CD14-positive monocyte (primary cell): ENCODE measurements around the gene PIP4K2C. TPM values are rescaled to one million over a fixed set of nuclear protein-coding genes. Genes with fewer than 3 reads are reported as not detected.

Source experiments
- DNase-seq, 3 donors: peaks; one replicate each; pipeline ENCODE4 v3.0.0-alpha.2; 2011 to 2022
- H2AFZ ChIP-seq: 2 replicates; pipeline ENCODE4 v1.6.0; 2012; ENCODE audit warnings: mild to moderate bottlenecking, low read depth, low read length, inconsistent platforms; ENCODE audit not compliant: insufficient read depth, poor library complexity, severe bottlenecking
- H3K27ac ChIP-seq, 2 donors: 1 replicate in 1 of 2; 2 replicates in 1 of 2; pipeline ENCODE4 v1.5.1; 2012 to 2013; ENCODE audit warnings: low read length in 2 of 2, control low read depth in 1 of 2, inconsistent platforms in 1 of 2, low read depth in 1 of 2, mild to moderate bottlenecking in 1 of 2
- H3K27me3 ChIP-seq, 2 donors: one replicate each; pipeline versions ENCODE4 v1.6.0 to v1.6.1; 2011 to 2013; ENCODE audit warnings: low read length in 2 of 2; ENCODE audit not compliant: control insufficient read depth in 2 of 2, insufficient read depth in 2 of 2
- H3K36me3 ChIP-seq, 2 donors: replicated peaks in 1 of 2; 1 replicate in 1 of 2; 2 replicates in 1 of 2; pipeline versions ENCODE4 v1.5.1 to v1.6.1; 2012 to 2013; ENCODE audit warnings: low read length in 2 of 2, control low read depth in 1 of 2, inconsistent platforms in 1 of 2, mild to moderate bottlenecking in 1 of 2; ENCODE audit not compliant: insufficient read depth in 2 of 2, control insufficient read depth in 1 of 2
- H3K4me1 ChIP-seq, 2 donors: 1 replicate in 1 of 2; 2 replicates in 1 of 2; pipeline versions ENCODE4 v1.5.1 to v1.6.1; 2012 to 2013; ENCODE audit warnings: low read length in 2 of 2, control low read depth in 1 of 2, inconsistent platforms in 1 of 2, mild to moderate bottlenecking in 1 of 2, moderate library complexity in 1 of 2; ENCODE audit not compliant: insufficient read depth in 2 of 2, control insufficient read depth in 1 of 2
- H3K4me2 ChIP-seq: replicated peaks from 2 replicates; pipeline ENCODE3; 2012; ENCODE audit warnings: low read length, moderate library complexity, mild to moderate bottlenecking; ENCODE audit not compliant: poor library complexity, severe bottlenecking; ENCODE audit errors: extremely low read depth
- H3K4me3 ChIP-seq, 3 experiments: fragments of 200-600 bp in 1 of 3; sonication (generic) in 1 of 3; replicated peaks in 1 of 3; 1 replicate in 2 of 3; 2 replicates in 1 of 3; pipeline ENCODE4 v1.5.1; 2011 to 2013; ENCODE audit warnings: low read length in 3 of 3, mild to moderate bottlenecking in 3 of 3, control low read depth in 2 of 3, low read depth in 2 of 3, inconsistent platforms in 1 of 3, moderate library complexity in 1 of 3
- H3K79me2 ChIP-seq: 2 replicates; pipeline ENCODE4 v1.6.0; 2012; ENCODE audit warnings: mild to moderate bottlenecking, control low read depth, inconsistent platforms, low read length, moderate library complexity; ENCODE audit not compliant: insufficient read depth
- H3K9ac ChIP-seq: 2 replicates; pipeline ENCODE4 v1.6.0; 2017; ENCODE audit warnings: low read length, mild to moderate bottlenecking; ENCODE audit not compliant: insufficient read depth, poor library complexity, severe bottlenecking
- H3K9me3 ChIP-seq, 2 donors: replicated peaks in 1 of 2; 1 replicate in 1 of 2; 2 replicates in 1 of 2; pipeline versions ENCODE4 v1.5.1 to v1.6.1; 2012 to 2013; ENCODE audit warnings: low read length in 2 of 2, control low read depth in 1 of 2; ENCODE audit not compliant: control insufficient read depth in 1 of 2, insufficient read depth in 1 of 2
- H4K20me1 ChIP-seq: 2 replicates; pipeline ENCODE4 v1.6.0; 2012; ENCODE audit warnings: mild to moderate bottlenecking, low read length, control low read depth, moderate library complexity; ENCODE audit not compliant: insufficient read depth
- H3K27ac Mint-ChIP-seq, 7 donors: one replicate each; pipeline ENCODE4 v1.8.0; 2020; ENCODE audit warnings: mild to moderate bottlenecking in 7 of 7, mixed read lengths in 7 of 7, moderate library complexity in 6 of 7, inconsistent platforms in 2 of 7
- H3K27me3 Mint-ChIP-seq, 3 donors: one replicate each; pipeline ENCODE4 v1.8.0; 2021 to 2022; ENCODE audit warnings: low read depth in 3 of 3, mild to moderate bottlenecking in 3 of 3, mixed read lengths in 3 of 3, moderate library complexity in 3 of 3, inconsistent platforms in 1 of 3
- H3K36me3 Mint-ChIP-seq, 2 donors: one replicate each; pipeline ENCODE4 v1.8.0; 2020; ENCODE audit warnings: mixed read lengths in 2 of 2, inconsistent platforms in 1 of 2, mild to moderate bottlenecking in 1 of 2
- H3K4me1 Mint-ChIP-seq: one replicate; pipeline ENCODE4 v1.8.0; 2020; ENCODE audit warnings: mild to moderate bottlenecking, mixed read lengths
- H3K4me3 Mint-ChIP-seq, 2 donors: one replicate each; pipeline ENCODE4 v1.8.0; 2020; ENCODE audit warnings: mild to moderate bottlenecking in 2 of 2, mixed read lengths in 2 of 2, moderate library complexity in 1 of 2
- H3K9me3 Mint-ChIP-seq, 7 donors: one replicate each; pipeline ENCODE4 v1.8.0; 2020 to 2022; ENCODE audit warnings: mixed read lengths in 7 of 7, mild to moderate bottlenecking in 6 of 7, moderate library complexity in 6 of 7, inconsistent platforms in 2 of 7
- CTCF ChIP-seq: fragments of 200-600 bp; IDR thresholded peaks from one replicate; pipeline ENCODE4 v1.8.0; 2022; ENCODE audit warnings: antibody characterized with exemption, mild to moderate bottlenecking
- WGBS: methylation state at CpG from one replicate; pipeline ENCODE4 v1.1.5; 2013; ENCODE audit warnings: missing lambda C conversion rate; ENCODE audit not compliant: insufficient coverage; 5-methylcytosine and 5-hydroxymethylcytosine counted together
- intact Hi-C, 2 donors: fragments of 100-400 bp; cut with micrococcal nuclease; formaldehyde crosslinking; loops; one replicate each; pipeline versions ENCODE4 v1.15.0 to v1.15.1; 2023
- polyA plus RNA-seq, 3 donors: library from polyadenylated mRNA; depleted of rRNA in 1 of 3; unstranded in 2 of 3; stranded (reverse) in 1 of 3; fragments of 300-500 nt in 2 of 3; fragments of >200 nt in 1 of 3; fragmentation: Illumina TruSeq in 2 of 3; gene quantifications; 1 replicate in 2 of 3; 2 replicates in 1 of 3; pipeline ENCODE4 v1.2.3, GENCODE V29; 2012 to 2021

Gene PIP4K2C
- polyA plus RNA-seq, 3 donors = 12.3 to 18.6 (median 16.9) TPM

GRCh38 chr12:57575771-57576612, 15.0 kb upstream of the PIP4K2C start:
- H3K27ac ChIP-seq = no peak overlapping the region
- intact Hi-C loops = no loop called here

GRCh38 chr12:57576613-57577160, 14.3 kb upstream of the PIP4K2C start:
- H3K4me3 ChIP-seq = no peak overlapping the region
- H4K20me1 ChIP-seq = no peaks in the 10 kb centered on the region
- H3K27ac ChIP-seq = no peak overlapping the region
- H3K9ac ChIP-seq = no peak overlapping the region
- no peaks in the 10 kb centered on the region for H3K4me1 Mint-ChIP-seq
- H3K36me3 Mint-ChIP-seq = no peaks in the 10 kb centered on the region
- H3K27me3 ChIP-seq = peaks cover 0 to under 1% of the 10 kb centered on the region in 2 donors
- H2AFZ ChIP-seq = no peak overlapping the region
- H3K4me1 ChIP-seq = no peaks in the 10 kb centered on the region
- H3K4me2 ChIP-seq = no peak overlapping the region
- no peak for TF ChIP-seq CTCF
- H3K27ac Mint-ChIP-seq = no peak overlapping the region
- no peaks in the 10 kb centered on the region for H3K36me3 ChIP-seq
- H3K27me3 Mint-ChIP-seq = peaks cover 7 to 19% (median 17%) of the 10 kb centered on the region in 3 donors
- no peak for DNase-seq
- H3K4me3 Mint-ChIP-seq = no peak overlapping the region
- H3K9me3 Mint-ChIP-seq = no peaks in the 10 kb centered on the region
- intact Hi-C loops = no loop called here
- no peaks in the 10 kb centered on the region for H3K79me2 ChIP-seq
- H3K9me3 ChIP-seq = no peaks in the 10 kb centered on the region
- WGBS = 95% methylated on average over 8 of the region's 9 CpGs

More at GRCh38 chr12:57575771-57576612, 15.0 kb upstream of the PIP4K2C start:
- Mint-ChIP-seq H3K27me3 (peaks cover 7 to 19% (median 17%) of the 10 kb centered on the region in 3 donors), H3K9me3 (no peaks in the 10 kb centered on the region), H3K27ac (no peak overlapping the region), H3K4me3 (no peak overlapping the region), H3K4me1 (no peaks in the 10 kb centered on the region), H3K36me3 (no peaks in the 10 kb centered on the region)
- no peak overlapping the region for H2AFZ ChIP-seq
- no peak for DNase-seq
- H3K36me3 ChIP-seq = no peaks in the 10 kb centered on the region
- no peak for TF ChIP-seq CTCF
- H3K27me3 ChIP-seq = no peaks in the 10 kb centered on the region
- no peaks in the 10 kb centered on the region for H3K9me3 ChIP-seq
- no peaks in the 10 kb centered on the region for H4K20me1 ChIP-seq
- WGBS = 92% methylated on average over 12 of the region's 12 CpGs
- no peak overlapping the region for H3K4me3 ChIP-seq
- H3K4me1 ChIP-seq = no peaks in the 10 kb centered on the region
- no peak overlapping the region for H3K4me2 ChIP-seq
- H3K9ac ChIP-seq = no peak overlapping the region
- no peaks in the 10 kb centered on the region for H3K79me2 ChIP-seq
